ENCODE measurements around the gene CRP.
"Not testable (repeated sequence)": the region's sequence is repeated elsewhere in the genome, so short reads cannot be mapped to it uniquely, and the experiment has no call there.

CRP gene

DNA sequence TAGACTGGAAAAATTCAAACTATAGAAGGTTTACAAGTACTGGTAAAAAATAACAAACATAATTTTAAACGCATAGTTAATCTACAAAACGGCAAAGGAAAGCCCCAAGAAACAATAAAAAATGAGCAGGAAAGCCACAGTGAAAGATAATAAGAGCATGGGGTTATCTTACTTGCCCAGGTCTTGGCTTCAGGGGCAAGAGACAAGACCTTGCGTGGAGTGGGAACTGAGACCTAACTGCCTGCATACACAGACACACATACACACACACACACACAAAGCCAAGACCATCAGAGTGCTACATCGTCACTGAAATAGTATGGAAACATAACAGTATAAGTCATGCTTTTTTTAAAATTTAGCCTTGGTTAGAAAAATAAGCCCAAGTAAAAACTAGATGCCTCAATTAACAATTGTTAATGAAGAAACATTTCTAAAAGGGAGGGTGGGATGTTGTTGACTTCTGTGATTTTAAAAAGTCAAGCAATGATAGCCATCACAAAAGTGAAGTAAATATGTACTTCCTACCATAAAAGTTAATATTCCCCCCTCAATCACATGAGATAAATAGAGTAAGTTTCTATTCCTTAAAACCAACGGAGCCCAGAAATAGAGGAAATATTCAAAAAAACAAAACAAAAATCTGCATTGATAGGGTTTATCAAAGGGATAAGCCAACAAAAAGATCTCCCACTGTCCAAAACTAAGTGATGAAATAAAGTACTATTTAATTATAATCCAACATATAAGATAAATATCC, 29.4 kb upstream of the CRP start:
- H3K4me3 ChIP-seq (ENCODE audit: low read length) = no peak overlapping the region
- no peaks in the 10 kb centered on the region for H3K27me3 ChIP-seq (ENCODE audit: insufficient read depth, low read length)
- no peak overlapping the region for H3K27ac ChIP-seq (ENCODE audit: low read depth, low read length)
- H3K4me1 ChIP-seq (ENCODE audit: insufficient read depth, low read length) = no peaks in the 10 kb centered on the region
- H3K9me3 ChIP-seq (ENCODE audit: insufficient read depth, low read depth, low read length) = no peaks in the 10 kb centered on the region
- no peak overlapping the region for H3K9ac ChIP-seq (ENCODE audit: low read depth, low read length)
- 100% methylated on average over 3 of the region's 5 CpGs for WGBS
- H3K36me3 ChIP-seq (ENCODE audit: insufficient read depth, low read length) = no peaks in the 10 kb centered on the region

GRCh38 chr1:159737238-159737916, 23.0 kb upstream of the CRP start:
- Histone ChIP-seq H3K27me3 (ENCODE audit: insufficient read depth, low read length) (no peaks in the 10 kb centered on the region), H3K4me1 (ENCODE audit: insufficient read depth, low read length) (no peaks in the 10 kb centered on the region), H3K27ac (ENCODE audit: low read depth, low read length) (no peak overlapping the region), H3K4me3 (ENCODE audit: low read length) (no peak overlapping the region), H3K9ac (ENCODE audit: low read depth, low read length) (no peak overlapping the region), H3K9me3 (ENCODE audit: insufficient read depth, low read depth, low read length) (no peaks in the 10 kb centered on the region), H3K36me3 (ENCODE audit: insufficient read depth, low read length) (no peaks in the 10 kb centered on the region)
- WGBS = 97% methylated on average over 3 of the region's 4 CpGs

DNA sequence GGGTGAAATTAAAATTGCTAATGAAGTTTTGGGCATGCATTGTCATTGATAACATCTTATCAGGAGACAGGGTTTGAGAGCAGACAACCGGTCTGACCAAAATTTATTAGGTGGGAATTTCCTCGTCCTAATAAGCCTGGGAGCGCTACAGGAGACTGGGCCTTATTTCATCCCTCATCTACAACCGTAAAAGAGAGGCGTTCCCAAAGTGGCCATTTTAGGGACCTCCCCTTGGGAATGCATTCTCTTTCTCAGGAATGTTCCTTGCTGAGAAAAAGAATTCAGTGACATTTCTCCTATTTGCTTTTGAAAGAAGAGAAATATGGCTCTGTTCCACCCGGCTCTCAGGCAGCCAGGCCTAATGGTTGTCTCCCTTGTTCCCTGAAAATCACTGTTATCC, 8.8 kb upstream of the CRP start:
- not testable (repeated sequence) for H3K27ac ChIP-seq (ENCODE audit: low read depth, low read length)

DNA sequence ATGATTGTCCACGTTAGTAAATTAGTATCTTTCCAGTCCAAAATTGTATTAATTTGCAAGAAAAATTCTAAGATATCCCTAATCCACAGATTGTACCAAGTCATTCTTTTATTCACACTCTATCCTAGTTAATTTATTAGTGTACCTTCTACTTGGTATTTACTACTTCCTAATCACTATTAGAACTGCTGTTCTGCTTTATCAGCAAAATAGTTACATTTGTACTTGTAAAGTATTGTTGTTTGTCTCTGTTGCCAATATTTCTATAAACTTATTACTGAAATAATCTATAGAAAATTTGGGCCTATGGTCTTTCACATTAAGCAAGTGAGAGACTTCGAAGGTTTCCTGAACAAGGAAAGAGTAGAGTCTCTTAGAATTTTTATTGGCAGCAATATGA, 5.6 kb upstream of the CRP start:
- H3K27ac ChIP-seq (ENCODE audit: low read depth, low read length) = no peak overlapping the region
- no peaks in the 10 kb centered on the region for H3K4me1 ChIP-seq (ENCODE audit: insufficient read depth, low read length)
- H3K9ac ChIP-seq (ENCODE audit: low read depth, low read length) = no peak overlapping the region
- H3K36me3 ChIP-seq (ENCODE audit: insufficient read depth, low read length) = no peaks in the 10 kb centered on the region
- H3K27me3 ChIP-seq (ENCODE audit: insufficient read depth, low read length) = no peaks in the 10 kb centered on the region
- no peak overlapping the region for H3K4me3 ChIP-seq (ENCODE audit: low read length)
- H3K9me3 ChIP-seq (ENCODE audit: insufficient read depth, low read depth, low read length) = peaks cover 53% of the 10 kb centered on the region
- 89% methylated on average over 2 of the region's 2 CpGs for WGBS

More for the DNA sequence above, 8.8 kb upstream of the CRP start:
- not testable (repeated sequence) for H3K9ac ChIP-seq (ENCODE audit: low read depth, low read length); H3K4me1 ChIP-seq (ENCODE audit: insufficient read depth, low read length); H3K27me3 ChIP-seq (ENCODE audit: insufficient read depth, low read length); H3K4me3 ChIP-seq (ENCODE audit: low read length); H3K36me3 ChIP-seq (ENCODE audit: insufficient read depth, low read length)
- peaks cover 54% of the 10 kb centered on the region for H3K9me3 ChIP-seq (ENCODE audit: insufficient read depth, low read depth, low read length)
- WGBS = 87% methylated on average over 6 of the region's 6 CpGs

GRCh38 chr1:159715855-159716254, 1.5 kb upstream of the CRP start:
- no peak overlapping the region for H3K27ac ChIP-seq (ENCODE audit: low read depth, low read length)
- H3K4me3 ChIP-seq (ENCODE audit: low read length) = no peak overlapping the region
- H3K9me3 ChIP-seq (ENCODE audit: insufficient read depth, low read depth, low read length) = peaks cover 26% of the 10 kb centered on the region
- no CpG with 5 or more reads among the region's 1 CpG for WGBS
- no peak overlapping the region for H3K9ac ChIP-seq (ENCODE audit: low read depth, low read length)
- no peaks in the 10 kb centered on the region for H3K36me3 ChIP-seq (ENCODE audit: insufficient read depth, low read length)
- no peaks in the 10 kb centered on the region for H3K27me3 ChIP-seq (ENCODE audit: insufficient read depth, low read length)
- H3K4me1 ChIP-seq (ENCODE audit: insufficient read depth, low read length) = no peaks in the 10 kb centered on the region

DNA sequence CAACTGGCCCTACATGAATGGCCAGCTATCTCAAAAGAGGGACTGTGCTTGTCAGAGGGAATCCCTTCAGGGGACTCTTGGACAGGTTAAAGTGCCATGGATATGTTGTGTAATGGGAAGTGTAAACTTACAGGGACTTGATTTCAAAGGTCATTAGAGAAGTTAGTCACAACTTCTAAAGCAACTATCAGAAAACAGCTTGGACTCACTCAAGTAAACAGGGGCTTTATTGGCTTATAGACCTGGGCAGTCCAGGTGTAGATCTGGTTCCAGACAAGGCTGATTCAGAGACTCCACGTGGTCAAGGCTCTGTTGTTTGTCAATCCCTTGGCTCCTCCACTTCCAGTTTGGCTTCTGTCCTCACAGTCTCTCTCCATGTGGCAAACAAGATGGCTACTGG, 2.3 kb downstream of the CRP start:
- WGBS = 61% methylated on average over 1 of the region's 1 CpG
- Histone ChIP-seq H3K4me1 (ENCODE audit: insufficient read depth, low read length) (no peaks in the 10 kb centered on the region), H3K9me3 (ENCODE audit: insufficient read depth, low read depth, low read length) (no peaks in the 10 kb centered on the region), H3K4me3 (ENCODE audit: low read length) (no peak overlapping the region), H3K27ac (ENCODE audit: low read depth, low read length) (no peak overlapping the region), H3K9ac (ENCODE audit: low read depth, low read length) (no peak overlapping the region), H3K27me3 (ENCODE audit: insufficient read depth, low read length) (no peaks in the 10 kb centered on the region), H3K36me3 (ENCODE audit: insufficient read depth, low read length) (no peaks in the 10 kb centered on the region)

- no peak overlapping the region for H3K27ac ChIP-seq (ENCODE audit: low read depth, low read length)
- H3K27me3 ChIP-seq (ENCODE audit: insufficient read depth, low read length) = no peaks in the 10 kb centered on the region
- H3K4me1 ChIP-seq (ENCODE audit: insufficient read depth, low read length) = no peaks in the 10 kb centered on the region
- no peak overlapping the region for H3K9ac ChIP-seq (ENCODE audit: low read depth, low read length)
- no peaks in the 10 kb centered on the region for H3K9me3 ChIP-seq (ENCODE audit: insufficient read depth, low read depth, low read length)
- 87% methylated on average over 6 of the region's 6 CpGs for WGBS
- no peaks in the 10 kb centered on the region for H3K36me3 ChIP-seq (ENCODE audit: insufficient read depth, low read length)
- no peak overlapping the region for H3K4me3 ChIP-seq (ENCODE audit: low read length)
These were observed 6.7 kb downstream of the CRP start for GRCh38 chr1:159707472-159708260.

- no peaks in the 10 kb centered on the region for H3K4me1 ChIP-seq (ENCODE audit: insufficient read depth, low read length)
- WGBS = 73% methylated on average over 3 of the region's 3 CpGs
These were observed 8.5 kb downstream of the CRP start for GRCh38 chr1:159705904-159706256.

GRCh38 chr1:159705251-159705903, 9.0 kb downstream of the CRP start:
- no peak overlapping the region for H3K27ac ChIP-seq (ENCODE audit: low read depth, low read length)
- H3K9me3 ChIP-seq (ENCODE audit: insufficient read depth, low read depth, low read length) = no peaks in the 10 kb centered on the region
- no peaks in the 10 kb centered on the region for H3K27me3 ChIP-seq (ENCODE audit: insufficient read depth, low read length)
- no peaks in the 10 kb centered on the region for H3K36me3 ChIP-seq (ENCODE audit: insufficient read depth, low read length)
- H3K4me1 ChIP-seq (ENCODE audit: insufficient read depth, low read length) = no peaks in the 10 kb centered on the region
- no peak overlapping the region for H3K4me3 ChIP-seq (ENCODE audit: low read length)
- H3K9ac ChIP-seq (ENCODE audit: low read depth, low read length) = no peak overlapping the region
- WGBS = 89% methylated on average over 7 of the region's 7 CpGs

More at GRCh38 chr1:159705904-159706256, 8.5 kb downstream of the CRP start:
- Histone ChIP-seq H3K27ac (ENCODE audit: low read depth, low read length) (no peak overlapping the region), H3K4me3 (ENCODE audit: low read length) (no peak overlapping the region), H3K27me3 (ENCODE audit: insufficient read depth, low read length) (no peaks in the 10 kb centered on the region), H3K36me3 (ENCODE audit: insufficient read depth, low read length) (no peaks in the 10 kb centered on the region), H3K9ac (ENCODE audit: low read depth, low read length) (no peak overlapping the region), H3K9me3 (ENCODE audit: insufficient read depth, low read depth, low read length) (no peaks in the 10 kb centered on the region)

- 96% methylated on average over 1 of the region's 1 CpG for WGBS
- Histone ChIP-seq H3K4me3 (ENCODE audit: low read length) (no peak overlapping the region), H3K4me1 (ENCODE audit: insufficient read depth, low read length) (no peaks in the 10 kb centered on the region)
These were observed 9.9 kb downstream of the CRP start for GRCh38 chr1:159704481-159704880.

DNA sequence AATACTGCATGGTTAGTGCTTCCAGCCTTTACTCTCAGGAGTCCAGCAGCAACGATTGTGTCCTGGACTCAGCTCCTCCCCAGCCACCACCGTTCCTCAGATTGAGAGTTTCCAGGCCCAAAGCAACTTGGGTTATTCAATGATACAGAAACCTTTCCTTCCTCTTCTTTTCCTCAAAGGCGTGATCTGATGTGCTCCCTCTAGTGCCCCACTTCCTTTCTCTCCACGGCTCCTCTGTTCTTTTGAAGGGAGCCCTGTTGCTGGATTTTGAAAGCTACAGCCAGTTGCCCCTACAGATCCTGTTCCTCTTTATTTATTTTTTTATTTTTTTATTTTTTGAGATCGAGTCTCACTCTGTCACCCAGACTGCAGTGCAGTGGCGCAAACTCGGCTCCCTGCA, 14.1 kb downstream of the CRP start:
- 79% methylated on average over 7 of the region's 7 CpGs for WGBS
- Histone ChIP-seq H3K27ac (ENCODE audit: low read depth, low read length) (no peak overlapping the region), H3K36me3 (ENCODE audit: insufficient read depth, low read length) (no peaks in the 10 kb centered on the region), H3K9me3 (ENCODE audit: insufficient read depth, low read depth, low read length) (no peaks in the 10 kb centered on the region), H3K9ac (ENCODE audit: low read depth, low read length) (no peak overlapping the region), H3K4me3 (ENCODE audit: low read length) (no peak overlapping the region), H3K4me1 (ENCODE audit: insufficient read depth, low read length) (no peaks in the 10 kb centered on the region), H3K27me3 (ENCODE audit: insufficient read depth, low read length) (no peaks in the 10 kb centered on the region)

More at GRCh38 chr1:159704481-159704880, 9.9 kb downstream of the CRP start:
- no peak overlapping the region for H3K9ac ChIP-seq (ENCODE audit: low read depth, low read length)
- no peaks in the 10 kb centered on the region for H3K27me3 ChIP-seq (ENCODE audit: insufficient read depth, low read length)
- H3K9me3 ChIP-seq (ENCODE audit: insufficient read depth, low read depth, low read length) = no peaks in the 10 kb centered on the region
- no peak overlapping the region for H3K27ac ChIP-seq (ENCODE audit: low read depth, low read length)
- H3K36me3 ChIP-seq (ENCODE audit: insufficient read depth, low read length) = no peaks in the 10 kb centered on the region

Data from HUES64 (cell line).